GM19351 (cell line): Measurements from ENCODE around the gene RXFP1.

ENCODE experiments used
- ATAC-seq: cut with Tn5 transposase; IDR thresholded peaks from one replicate; pipeline ENCODE4 v1.9.1; 2021; ENCODE audit warnings: mild to moderate bottlenecking, moderate library complexity; ENCODE audit not compliant: unreplicated experiment

RXFP1 gene

DNA sequence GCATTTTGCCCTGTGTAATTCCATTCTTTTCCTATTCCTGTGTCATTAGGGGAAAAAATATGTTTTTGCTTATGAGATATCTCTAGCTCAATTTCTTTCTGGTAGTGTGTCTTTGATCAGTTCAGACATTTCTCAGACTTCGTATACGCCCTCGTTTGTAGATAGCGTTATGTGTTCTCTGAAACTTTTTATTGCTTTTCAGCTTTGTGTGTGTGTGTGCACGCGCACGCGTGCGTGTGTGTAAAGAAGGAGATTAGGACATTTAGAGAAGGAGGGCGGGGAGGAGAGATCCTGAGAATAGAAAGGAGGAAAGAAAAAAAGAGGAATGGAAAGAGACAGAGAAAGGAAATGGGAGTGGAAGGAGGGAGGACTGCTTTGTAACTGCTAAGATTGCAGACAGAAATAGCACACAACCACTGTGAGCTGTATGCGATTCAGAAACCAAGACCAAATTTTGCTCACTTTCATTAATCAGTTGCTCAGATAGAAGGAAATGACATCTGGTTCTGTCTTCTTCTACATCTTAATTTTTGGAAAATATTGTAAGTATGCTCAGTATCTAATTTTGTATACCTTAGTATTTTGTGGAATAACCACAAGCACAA, at the start of gene RXFP1:
Gene RXFP1, plus strand, starts transcription at position 399 of the 605 bp plus-strand sequence. Its CDS starts 95 bp downstream, at position 494.
- no peak for ATAC-seq

- ATAC-seq, result no peak
Measured at GRCh38 chr4:158481811-158482210, 39.9 kb upstream of the RXFP1 start.

DNA sequence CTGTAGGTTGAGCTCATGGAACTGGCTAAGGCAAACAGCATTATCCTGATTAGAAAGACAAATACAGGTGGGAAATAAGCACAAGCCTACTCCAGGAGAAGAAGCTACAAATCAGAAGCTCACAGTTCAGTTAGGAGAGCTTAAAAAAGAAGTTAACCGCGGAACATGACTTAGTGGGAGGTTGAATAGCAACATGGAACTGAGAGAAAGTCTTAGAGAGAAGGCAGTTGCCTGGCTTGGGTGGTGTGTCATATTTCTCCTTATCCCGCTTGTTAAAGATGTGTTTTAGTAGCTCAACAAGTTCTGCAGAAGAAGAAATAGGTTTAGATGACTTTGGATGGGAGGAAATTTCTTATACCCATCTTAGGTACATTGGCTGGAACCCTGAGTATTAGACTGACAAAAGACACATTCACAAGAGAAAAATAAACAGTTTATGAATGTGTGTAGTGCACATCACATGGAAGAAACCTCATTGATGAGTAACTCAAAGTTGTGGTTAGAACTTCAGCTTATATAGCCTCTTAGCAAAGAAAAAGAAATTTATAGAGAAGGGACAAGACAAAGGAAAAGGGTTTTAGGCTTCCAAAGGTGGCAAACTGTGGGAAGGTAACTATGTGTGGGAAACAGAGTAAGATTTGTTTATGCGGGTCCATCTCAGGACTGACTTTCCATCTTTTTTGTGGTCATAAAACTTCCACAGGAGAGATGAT, 37.4 kb upstream of the RXFP1 start:
- no peak for ATAC-seq

GRCh38 chr4:158490629-158491028, 31.1 kb upstream of the RXFP1 start:
- no peak for ATAC-seq

DNA sequence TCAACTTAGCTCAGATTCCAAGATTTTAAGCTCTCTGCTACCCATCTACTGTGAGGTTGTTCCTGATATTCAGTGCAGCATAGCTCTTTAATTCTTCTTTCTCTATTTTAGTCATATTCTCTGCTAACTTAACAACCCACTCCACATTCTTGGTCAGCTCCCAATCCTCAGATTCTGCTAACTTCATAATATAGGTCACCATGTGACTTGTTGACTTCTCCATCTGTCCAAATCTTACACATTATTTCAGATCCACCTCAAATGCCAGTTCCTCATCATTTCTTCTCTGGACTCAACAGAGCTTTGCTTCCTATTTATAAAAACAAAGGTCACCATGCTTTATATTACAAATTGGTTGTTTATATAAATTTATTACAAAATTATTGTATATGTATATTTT, 29.3 kb upstream of the RXFP1 start:
- ATAC-seq, result no peak

DNA sequence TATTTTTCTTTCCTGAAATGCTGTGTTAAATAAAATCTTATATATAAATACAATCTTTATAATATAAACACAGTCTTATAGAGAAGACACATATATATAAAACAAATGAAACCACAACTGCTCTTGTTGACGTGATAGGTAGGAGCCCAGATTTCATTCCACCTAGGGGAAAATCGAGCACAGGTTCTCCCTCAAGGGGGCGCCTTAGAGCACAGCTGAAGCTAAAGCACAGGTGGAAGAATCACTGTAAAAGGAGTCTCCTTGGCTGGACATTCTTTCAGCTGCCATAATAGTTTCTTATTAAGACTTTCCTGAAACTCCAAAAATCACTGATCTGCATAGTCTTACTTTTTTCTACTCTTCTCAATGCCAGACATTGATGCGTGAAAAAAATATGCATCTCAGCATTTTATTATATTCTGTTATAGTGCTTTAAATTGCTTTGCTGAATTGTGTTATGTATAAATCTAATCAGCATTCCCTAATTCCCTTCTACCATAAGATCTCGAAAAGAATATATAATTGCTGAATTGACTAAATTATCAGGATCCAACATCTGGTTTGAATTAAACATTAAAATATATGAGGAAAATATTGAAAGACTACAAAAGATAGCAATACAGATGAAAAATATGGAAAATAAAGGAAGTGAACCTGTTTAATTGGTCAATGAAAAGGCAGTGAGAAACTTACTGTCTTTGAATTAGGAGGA, 25.5 kb upstream of the RXFP1 start:
- ATAC-seq, result peak; percentile 71

- no peak for ATAC-seq
Measured at GRCh38 chr4:158500054-158500453, 21.6 kb upstream of the RXFP1 start.

DNA sequence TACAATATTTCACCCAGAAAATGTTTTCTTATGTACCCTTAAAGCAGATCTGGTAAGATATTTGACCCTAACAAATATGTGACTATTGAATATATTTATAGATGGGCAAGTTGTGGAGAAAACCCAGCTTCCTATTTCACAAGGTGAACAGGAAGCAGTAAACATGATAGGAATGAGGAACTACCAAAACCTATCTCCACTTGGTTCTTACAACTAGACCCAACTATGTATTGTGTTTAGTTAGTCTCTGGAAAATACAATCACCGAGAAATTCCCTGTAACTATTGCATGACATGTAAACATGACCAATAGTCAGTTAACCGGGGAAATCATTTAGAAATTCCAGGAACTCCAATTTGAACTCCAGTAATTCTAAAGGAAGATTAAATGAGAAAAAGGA, 8.4 kb upstream of the RXFP1 start:
- no peak for ATAC-seq

GRCh38 chr4:158519226-158519625, 2.5 kb upstream of the RXFP1 start:
- ATAC-seq, result no peak

GRCh38 chr4:158523990-158524535, 2.4 kb downstream of the RXFP1 start:
- no peak for ATAC-seq

DNA sequence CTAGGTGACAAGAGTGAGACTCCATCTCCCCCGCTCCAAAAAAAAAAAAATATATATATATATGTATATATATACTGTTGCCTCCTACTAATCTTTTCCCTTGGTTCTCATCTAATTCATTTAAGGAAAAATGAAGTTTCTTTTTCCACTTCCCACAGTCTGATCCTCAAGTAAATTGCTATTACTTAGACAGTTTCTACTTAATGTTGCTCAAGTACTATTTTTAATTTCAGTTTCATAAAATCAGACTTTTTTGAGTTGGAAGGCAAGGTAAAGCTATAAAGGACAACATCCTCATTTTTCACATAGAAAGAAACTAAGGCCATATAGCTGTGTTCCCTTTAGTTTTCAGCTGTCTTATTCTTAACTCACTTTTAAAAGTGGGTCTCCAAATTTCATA, 5.8 kb downstream of the RXFP1 start:
- ATAC-seq, result no peak

DNA sequence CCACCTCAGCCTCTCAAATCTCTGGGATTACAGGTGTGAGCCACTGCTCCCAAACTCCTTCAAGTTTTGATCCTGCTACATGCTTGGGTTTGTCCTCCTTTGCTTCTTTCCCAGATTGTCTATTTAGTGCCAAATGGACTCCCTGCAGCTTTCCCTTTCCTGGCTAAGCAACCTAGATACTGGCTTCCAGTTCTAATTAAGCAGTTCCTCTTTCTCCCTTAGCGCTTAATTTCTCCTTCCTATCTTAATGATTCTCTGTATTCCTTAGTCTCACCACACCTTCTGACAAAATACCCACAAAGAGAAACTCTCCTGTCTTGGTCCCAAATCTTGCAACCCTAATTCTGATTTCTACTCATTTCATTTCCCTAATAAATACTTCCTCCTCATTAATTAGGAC, 7.8 kb downstream of the RXFP1 start:
- no peak for ATAC-seq

- no peak for ATAC-seq
Measured at GRCh38 chr4:158530381-158530780, 8.7 kb downstream of the RXFP1 start.

DNA sequence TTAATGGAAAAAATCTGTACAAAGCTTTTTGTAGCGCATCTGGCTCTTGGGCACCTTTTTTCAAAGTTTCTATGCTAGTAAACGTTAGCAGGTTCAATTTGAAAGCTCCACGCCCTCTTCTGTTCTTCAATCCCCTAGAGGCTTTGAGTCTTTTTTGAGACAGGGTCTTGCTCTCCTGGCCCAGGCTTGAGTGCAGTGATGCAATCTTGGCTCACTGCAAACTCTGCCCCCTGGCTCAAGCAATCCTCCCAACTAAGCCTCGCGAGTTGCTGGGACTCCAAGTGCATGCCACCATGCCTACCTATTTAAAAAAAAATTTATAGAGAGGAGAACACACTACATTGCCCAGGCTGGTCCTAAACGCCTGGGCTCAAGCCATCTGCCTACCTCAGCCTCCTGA, 9.2 kb downstream of the RXFP1 start:
- no peak for ATAC-seq

- no peak for ATAC-seq
Measured at GRCh38 chr4:158532556-158533231, 11.0 kb downstream of the RXFP1 start.

DNA sequence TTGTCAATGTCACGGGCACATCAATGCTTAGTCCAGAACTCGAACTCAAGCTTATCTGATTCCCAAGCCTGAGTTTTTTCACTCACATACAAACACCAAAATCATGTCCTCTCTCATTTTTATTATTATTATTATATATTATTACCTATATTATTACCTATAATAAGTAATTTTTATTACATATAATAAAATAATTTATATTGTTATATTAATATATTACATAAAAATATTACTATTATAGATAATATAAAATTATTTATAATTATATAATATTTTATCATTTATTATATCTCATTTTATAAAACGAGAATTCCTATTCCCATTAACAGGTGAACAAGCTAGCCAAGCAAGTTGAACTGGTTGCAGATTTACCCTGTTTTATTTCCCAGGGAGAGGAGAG, 13.0 kb downstream of the RXFP1 start:
- ATAC-seq, result no peak

DNA sequence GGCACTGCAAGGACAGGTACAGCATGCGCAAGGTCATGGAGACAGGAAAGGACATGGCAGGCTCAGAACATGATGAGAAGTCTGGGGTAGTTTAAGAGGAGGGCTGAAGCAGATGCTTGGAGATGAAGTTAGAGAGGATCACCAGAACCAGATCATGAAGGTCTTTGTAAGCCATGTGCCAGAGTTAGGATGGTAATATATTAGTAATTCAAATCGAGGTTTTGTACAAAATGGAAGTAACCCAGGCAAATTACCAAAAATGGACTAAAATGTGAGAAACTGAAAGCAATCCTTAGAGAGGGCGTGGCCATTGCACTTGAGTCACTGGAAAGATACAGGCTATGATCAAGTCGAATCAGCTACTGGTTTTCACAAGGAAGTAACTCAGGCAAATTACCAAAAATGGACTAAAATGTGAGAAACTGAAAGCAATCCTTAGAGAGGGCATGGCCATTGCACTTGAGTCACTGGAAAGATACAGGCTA, 13.5 kb downstream of the RXFP1 start:
- peak; percentile 50 for ATAC-seq

DNA sequence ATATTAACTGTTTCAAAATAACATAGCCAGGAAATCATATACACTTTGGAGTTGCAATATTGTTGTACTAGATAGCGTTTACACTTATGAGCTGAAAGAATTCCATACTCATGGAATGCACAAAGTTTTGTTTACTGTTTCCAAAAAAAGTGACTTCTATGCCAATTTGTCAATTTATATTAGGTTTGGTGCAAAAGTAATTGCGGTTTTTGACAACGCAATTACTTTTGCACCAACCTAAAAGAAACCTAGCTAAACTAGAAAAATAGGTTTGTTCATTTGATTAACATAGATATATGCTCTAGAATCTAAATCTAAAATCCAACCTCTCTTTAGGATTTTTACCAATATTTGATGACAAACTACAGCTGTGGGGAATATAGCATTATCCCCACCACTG, 15.2 kb downstream of the RXFP1 start:
- ATAC-seq, result no peak

DNA sequence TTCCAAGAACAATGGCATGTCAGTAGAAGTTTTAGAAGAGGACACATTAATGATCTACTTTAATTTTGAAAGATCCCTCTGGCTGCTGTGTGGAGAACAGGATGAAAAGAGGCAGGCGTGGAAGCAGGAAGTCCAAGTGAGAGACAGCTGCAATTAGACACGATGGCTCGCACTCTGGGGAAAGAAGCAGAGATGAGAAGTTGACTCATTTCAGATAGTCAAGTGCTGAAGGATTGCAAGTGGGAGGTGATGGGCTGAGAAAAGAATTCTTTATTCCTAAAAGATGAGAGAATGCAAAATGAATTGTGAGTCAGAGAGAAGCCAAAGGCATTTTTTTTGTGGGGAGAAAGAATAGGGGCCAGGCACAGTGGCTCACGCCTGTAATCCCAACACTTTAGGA, 16.5 kb downstream of the RXFP1 start:
- ATAC-seq, result no peak

DNA sequence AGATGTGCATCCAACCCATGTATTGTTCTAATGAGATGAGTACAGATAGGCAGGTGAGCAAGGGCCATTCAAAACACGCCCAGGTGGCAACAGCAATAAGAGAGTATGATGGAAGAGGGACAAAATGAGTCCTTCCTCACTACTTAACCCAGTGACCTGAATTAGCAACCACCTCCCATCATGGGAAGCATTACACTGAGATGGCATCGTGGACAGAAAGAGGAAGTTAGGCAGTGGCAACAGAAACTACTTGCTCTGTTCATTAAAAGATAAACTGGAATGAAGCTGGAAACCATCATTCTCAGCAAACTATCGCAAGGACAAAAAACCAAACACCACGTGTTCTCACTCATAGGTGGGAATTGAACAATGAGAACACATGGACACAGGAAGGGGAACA, 17.2 kb downstream of the RXFP1 start:
- ATAC-seq, result no peak
